MCF 10A (cell line): ENCODE results near the gene ARHGEF7. TPM values are rescaled to one million over a fixed set of nuclear protein-coding genes. Genes with fewer than 3 reads are reported as not detected.

Experiments
- BruUV-seq: library from RNA; stranded (reverse); fragments of 400-500 nt; replicated peaks from 2 replicates; lab custom pipeline; 2021; lab: Mats Ljungman, UMichigan
- CTCF ChIA-PET: fragments of 300-600 bp; sonication (Branson Sonifier 250); formaldehyde crosslinking; extraction: SDS; loops from one replicate; lab custom pipeline; 2021; ENCODE audit warnings: antibody characterized with exemption, inconsistent platforms; lab: Yijun Ruan, JAX
- POLR2A ChIA-PET: fragments of 300-600, 350-650 bp; sonication (Branson Sonifier 250); formaldehyde crosslinking; extraction: SDS; loops from one replicate; lab custom pipeline; 2020; ENCODE audit warnings: antibody characterized with exemption, inconsistent platforms; lab: Yijun Ruan, JAX
- DNase-seq: peaks from one replicate; pipeline ENCODE4 v3.0.0-alpha.2; 2018; ENCODE audit not compliant: unreplicated experiment
- H3K27ac Mint-ChIP-seq: one replicate; pipeline ENCODE4 v1.8.0; 2022; ENCODE audit warnings: mild to moderate bottlenecking, low read depth, mixed read lengths; ENCODE audit not compliant: unreplicated experiment
- H3K27me3 Mint-ChIP-seq: one replicate; pipeline ENCODE4 v1.8.0; 2022; ENCODE audit warnings: mixed read lengths; ENCODE audit not compliant: insufficient read depth, unreplicated experiment
- H3K36me3 Mint-ChIP-seq: one replicate; pipeline ENCODE4 v1.8.0; 2022; ENCODE audit warnings: mild to moderate bottlenecking, moderate library complexity, mixed read lengths; ENCODE audit not compliant: insufficient read depth, unreplicated experiment
- H3K4me1 Mint-ChIP-seq: one replicate; pipeline ENCODE4 v1.8.0; 2022; ENCODE audit warnings: mixed read lengths; ENCODE audit not compliant: insufficient read depth, unreplicated experiment
- H3K4me3 Mint-ChIP-seq: one replicate; pipeline ENCODE4 v1.8.0; 2022; ENCODE audit warnings: mild to moderate bottlenecking, moderate library complexity, mixed read lengths; ENCODE audit not compliant: unreplicated experiment
- H3K9me3 Mint-ChIP-seq: one replicate; pipeline ENCODE4 v1.8.0; 2022; ENCODE audit warnings: mixed read lengths; ENCODE audit not compliant: unreplicated experiment
- intact Hi-C: fragments of 100-400 bp; cut with micrococcal nuclease; formaldehyde crosslinking; loops from 2 replicates; pipeline ENCODE4 v1.14.1; 2022
- total RNA-seq: library from RNA; stranded (reverse); gene quantifications from 2 replicates; pipeline ENCODE4 v1.2.3, GENCODE V29; 2022
- TF ChIP-seq, protein P1 (sequence below): fragments of 200-600 bp; IDR thresholded peaks from one replicate; pipeline ENCODE4 v1.8.0; 2022; ENCODE audit warnings: antibody characterized with exemption, mild to moderate bottlenecking; ENCODE audit not compliant: unreplicated experiment

Gene ARHGEF7
- total RNA-seq, 1 experiment from 2014 or later, result 43.5 TPM

DNA sequence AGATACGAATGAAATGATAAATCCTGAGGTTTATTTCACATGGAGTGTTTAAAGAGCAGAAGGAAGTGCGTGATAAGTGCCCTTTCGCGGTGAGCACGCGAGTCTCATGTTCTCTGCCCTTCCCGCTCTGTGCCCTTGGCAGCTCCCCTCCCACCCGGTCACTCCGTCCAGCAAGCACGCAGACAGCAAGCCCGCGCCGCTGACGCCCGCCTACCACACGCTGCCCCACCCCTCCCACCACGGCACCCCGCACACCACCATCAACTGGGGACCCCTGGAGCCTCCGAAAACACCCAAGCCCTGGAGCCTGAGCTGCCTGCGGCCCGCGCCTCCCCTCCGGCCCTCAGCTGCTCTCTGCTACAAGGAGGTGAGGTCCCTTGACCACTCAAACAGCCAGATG is 167.9 kb downstream of the ARHGEF7 start:
- Mint-ChIP-seq H3K9me3 (no peaks in the 10 kb centered on the region), H3K27ac (no peak overlapping the region)

DNA sequence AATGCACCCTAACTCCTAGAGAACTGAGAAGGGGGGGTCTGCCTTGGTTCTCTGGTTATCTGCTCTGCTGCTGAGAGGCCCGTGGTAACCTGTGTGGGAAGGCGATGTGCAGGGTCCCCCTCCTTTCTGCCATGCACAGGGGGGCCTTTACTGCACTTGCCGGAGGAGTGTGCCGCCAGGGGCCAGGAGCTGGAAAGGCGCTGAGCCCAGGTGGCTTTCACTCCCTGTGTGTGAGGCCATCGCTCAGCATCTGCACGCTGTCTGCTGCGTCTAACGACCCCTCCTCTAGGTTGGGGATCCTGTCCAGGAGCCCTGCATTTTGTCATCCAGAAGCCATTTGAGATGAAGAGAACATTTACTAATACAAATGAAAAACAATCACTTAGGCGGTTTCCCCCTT is 168.3 kb downstream of the ARHGEF7 start:
- peaks cover 69% of the 10 kb centered on the region for H3K36me3 Mint-ChIP-seq
- no peaks in the 10 kb centered on the region for H3K4me1 Mint-ChIP-seq
- ChIA-PET CTCF (no interaction called here), POLR2A (no interaction called here)
- no peak overlapping the region for H3K4me3 Mint-ChIP-seq
- TF ChIP-seq, protein P1, sequence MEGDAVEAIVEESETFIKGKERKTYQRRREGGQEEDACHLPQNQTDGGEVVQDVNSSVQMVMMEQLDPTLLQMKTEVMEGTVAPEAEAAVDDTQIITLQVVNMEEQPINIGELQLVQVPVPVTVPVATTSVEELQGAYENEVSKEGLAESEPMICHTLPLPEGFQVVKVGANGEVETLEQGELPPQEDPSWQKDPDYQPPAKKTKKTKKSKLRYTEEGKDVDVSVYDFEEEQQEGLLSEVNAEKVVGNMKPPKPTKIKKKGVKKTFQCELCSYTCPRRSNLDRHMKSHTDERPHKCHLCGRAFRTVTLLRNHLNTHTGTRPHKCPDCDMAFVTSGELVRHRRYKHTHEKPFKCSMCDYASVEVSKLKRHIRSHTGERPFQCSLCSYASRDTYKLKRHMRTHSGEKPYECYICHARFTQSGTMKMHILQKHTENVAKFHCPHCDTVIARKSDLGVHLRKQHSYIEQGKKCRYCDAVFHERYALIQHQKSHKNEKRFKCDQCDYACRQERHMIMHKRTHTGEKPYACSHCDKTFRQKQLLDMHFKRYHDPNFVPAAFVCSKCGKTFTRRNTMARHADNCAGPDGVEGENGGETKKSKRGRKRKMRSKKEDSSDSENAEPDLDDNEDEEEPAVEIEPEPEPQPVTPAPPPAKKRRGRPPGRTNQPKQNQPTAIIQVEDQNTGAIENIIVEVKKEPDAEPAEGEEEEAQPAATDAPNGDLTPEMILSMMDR, result no peak
- no peaks in the 10 kb centered on the region for H3K9me3 Mint-ChIP-seq
- BruUV-seq, result no TSS peak
- no peaks in the 10 kb centered on the region for H3K27me3 Mint-ChIP-seq
- no peak for DNase-seq
- no peak overlapping the region for H3K27ac Mint-ChIP-seq
- intact Hi-C loops, result no loop called here

More for the DNA sequence above, 167.9 kb downstream of the ARHGEF7 start:
- POLR2A ChIA-PET, result no interaction called here
- Mint-ChIP-seq H3K36me3 (peaks cover 65% of the 10 kb centered on the region), H3K4me3 (no peak overlapping the region), H3K4me1 (no peaks in the 10 kb centered on the region), H3K27me3 (no peaks in the 10 kb centered on the region)
- no TSS peak for BruUV-seq
- CTCF ChIA-PET, result no interaction called here
- intact Hi-C loops, result no loop called here
- no peak for DNase-seq
- TF ChIP-seq, protein P1, result no peak

DNA sequence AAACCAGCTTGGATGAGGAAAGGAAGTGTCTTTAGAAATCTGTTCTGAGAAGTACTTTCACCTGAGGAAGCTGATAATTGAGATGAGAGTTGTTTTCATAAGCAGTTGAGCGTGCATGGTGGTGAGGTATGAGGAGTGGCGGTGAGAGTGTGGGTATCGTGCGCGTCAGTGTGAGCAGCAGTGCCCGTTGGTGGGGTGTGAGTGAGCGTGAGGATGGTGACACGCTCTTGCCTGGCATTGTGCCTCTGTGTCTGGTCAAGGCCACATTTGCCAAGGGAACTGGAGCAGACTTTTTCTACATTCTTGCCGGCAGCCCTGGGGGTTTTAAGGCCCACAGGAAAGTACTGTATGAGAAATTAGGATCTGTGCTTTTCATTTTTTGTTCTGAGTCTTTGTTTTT is 168.9 kb downstream of the ARHGEF7 start:
- intact Hi-C loops, result no loop called here
- DNase-seq, result no peak
- Mint-ChIP-seq H3K4me1 (no peaks in the 10 kb centered on the region), H3K4me3 (no peak overlapping the region), H3K9me3 (no peaks in the 10 kb centered on the region), H3K27ac (no peak overlapping the region), H3K27me3 (no peaks in the 10 kb centered on the region), H3K36me3 (peaks cover 72% of the 10 kb centered on the region)
- TF ChIP-seq, protein P1, result no peak
- BruUV-seq, result no TSS peak
- ChIA-PET CTCF (interaction anchor here (0.8 kb wide), 1 partner anchor 1323 kb away, joined by 3 read pairs; no protein-coding TSS in a partner anchor), POLR2A (no interaction called here)

DNA sequence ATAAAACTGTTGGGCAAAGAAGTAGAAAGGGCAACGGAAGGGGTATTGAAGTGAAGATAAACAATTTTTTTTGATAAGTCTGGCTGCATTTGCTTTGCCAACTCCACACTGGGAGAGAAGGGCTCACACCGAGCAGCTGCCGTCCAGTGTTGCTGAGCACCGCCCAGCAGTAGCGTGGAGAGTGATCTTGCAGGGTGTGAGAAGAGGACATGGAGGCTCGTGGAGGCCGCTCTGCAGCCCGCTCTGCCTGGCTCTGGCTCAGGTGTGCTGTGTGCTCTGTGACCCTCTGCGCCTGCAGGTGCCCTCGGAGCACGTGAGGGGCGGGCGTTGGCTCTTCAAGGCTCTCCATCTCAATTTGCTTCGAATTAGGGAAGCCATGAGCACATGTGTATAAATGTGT is 169.5 kb downstream of the ARHGEF7 start:
- intact Hi-C loops, result no loop called here
- H3K27me3 Mint-ChIP-seq, result no peaks in the 10 kb centered on the region
- no peaks in the 10 kb centered on the region for H3K9me3 Mint-ChIP-seq
- H3K4me3 Mint-ChIP-seq, result no peak overlapping the region
- POLR2A ChIA-PET, result no interaction called here
- H3K36me3 Mint-ChIP-seq, result peaks cover 78% of the 10 kb centered on the region
- H3K27ac Mint-ChIP-seq, result no peak overlapping the region
- BruUV-seq, result no TSS peak
- TF ChIP-seq, protein P1, result no peak
- CTCF ChIA-PET, result interaction anchor here (0.7 to 0.8 kb wide), 2 partner anchors 217 to 1322 kb away, joined by 3 to 4 read pairs; no protein-coding TSS in a partner anchor
- DNase-seq, result no peak
- no peaks in the 10 kb centered on the region for H3K4me1 Mint-ChIP-seq
